Panc1 (cell line): ENCODE results near the gene PNN.

Experiments used
- POLR2AphosphoS5 ChIP-seq: IDR thresholded peaks from 2 replicates; pipeline ENCODE4 v1.6.1; 2012; ENCODE audit warnings: mild to moderate bottlenecking, low read depth, low read length, moderate library complexity
- SIN3A ChIP-seq: IDR thresholded peaks from 2 replicates; pipeline ENCODE4 v1.6.1; 2012; ENCODE audit warnings: low read depth, mild to moderate bottlenecking, low read length, moderate library complexity, borderline replicate concordance; ENCODE audit not compliant: insufficient read depth
- TCF7L2 ChIP-seq: IDR thresholded peaks from 2 replicates; pipeline ENCODE4 v1.6.1; 2011; ENCODE audit warnings: mild to moderate bottlenecking, low read depth, low read length, inconsistent platforms
- TF ChIP-seq, protein P1 (sequence below): fragments of 450-650 bp; IDR thresholded peaks from 2 replicates; pipeline ENCODE4 v1.5.1; 2017; ENCODE audit warnings: mild to moderate bottlenecking

GRCh38 chr14:39181026-39181692 lies 6.1 kb downstream of the PNN start:
- TF ChIP-seq, protein P1, sequence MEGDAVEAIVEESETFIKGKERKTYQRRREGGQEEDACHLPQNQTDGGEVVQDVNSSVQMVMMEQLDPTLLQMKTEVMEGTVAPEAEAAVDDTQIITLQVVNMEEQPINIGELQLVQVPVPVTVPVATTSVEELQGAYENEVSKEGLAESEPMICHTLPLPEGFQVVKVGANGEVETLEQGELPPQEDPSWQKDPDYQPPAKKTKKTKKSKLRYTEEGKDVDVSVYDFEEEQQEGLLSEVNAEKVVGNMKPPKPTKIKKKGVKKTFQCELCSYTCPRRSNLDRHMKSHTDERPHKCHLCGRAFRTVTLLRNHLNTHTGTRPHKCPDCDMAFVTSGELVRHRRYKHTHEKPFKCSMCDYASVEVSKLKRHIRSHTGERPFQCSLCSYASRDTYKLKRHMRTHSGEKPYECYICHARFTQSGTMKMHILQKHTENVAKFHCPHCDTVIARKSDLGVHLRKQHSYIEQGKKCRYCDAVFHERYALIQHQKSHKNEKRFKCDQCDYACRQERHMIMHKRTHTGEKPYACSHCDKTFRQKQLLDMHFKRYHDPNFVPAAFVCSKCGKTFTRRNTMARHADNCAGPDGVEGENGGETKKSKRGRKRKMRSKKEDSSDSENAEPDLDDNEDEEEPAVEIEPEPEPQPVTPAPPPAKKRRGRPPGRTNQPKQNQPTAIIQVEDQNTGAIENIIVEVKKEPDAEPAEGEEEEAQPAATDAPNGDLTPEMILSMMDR: no peak
- no peak for TF ChIP-seq SIN3A
- TF ChIP-seq POLR2AphosphoS5: no peak
- TF ChIP-seq TCF7L2: no peak
